GM23338 (cell line): ENCODE results near the gene IL31. TPM values are rescaled to one million over a fixed set of nuclear protein-coding genes. Genes with fewer than 3 reads are reported as not detected.

ENCODE experiments used
- ATAC-seq: fragments of 200-7000 bp; cut with Tn5 transposase; 3 replicates; pipeline ENCODE4 v1.9.1; 2020
- DNase-seq: peaks from one replicate; pipeline ENCODE4 v3.0.0-alpha.2; 2015; ENCODE audit warnings: low spot score
- H2AFZ ChIP-seq: fragments of 200-600 bp; sonication (generic); 2 replicates; pipeline ENCODE4 v1.8.0; 2016; ENCODE audit warnings: antibody characterized with exemption, mild to moderate bottlenecking, moderate library complexity
- H3F3A ChIP-seq: fragments of 200-600 bp; sonication (generic); replicated peaks from 2 replicates; pipeline ENCODE4 v1.8.0; 2017; ENCODE audit warnings: antibody characterized with exemption, mixed run types, low read depth
- H3K27ac ChIP-seq: fragments of 200-600 bp; sonication (generic); 2 replicates; pipeline ENCODE4 v1.6.1; 2016; ENCODE audit warnings: low read depth
- H3K27me3 ChIP-seq: fragments of 200-600 bp; sonication (generic); 2 replicates; pipeline ENCODE4 v1.8.0; 2016; ENCODE audit warnings: mild to moderate bottlenecking, mixed run types, moderate library complexity; ENCODE audit not compliant: insufficient read depth
- H3K36me3 ChIP-seq: fragments of 200-600 bp; sonication (generic); 2 replicates; pipeline ENCODE4 v1.8.0; 2016; ENCODE audit warnings: mild to moderate bottlenecking; ENCODE audit not compliant: insufficient read depth
- H3K4me1 ChIP-seq: fragments of 200-600 bp; sonication (generic); 2 replicates; pipeline ENCODE4 v1.8.0; 2016; ENCODE audit warnings: mild to moderate bottlenecking, moderate library complexity; ENCODE audit not compliant: insufficient read depth
- H3K4me2 ChIP-seq: fragments of 200-600 bp; sonication (generic); 2 replicates; pipeline ENCODE4 v1.7.1; 2017; ENCODE audit warnings: mixed run types
- H3K4me3 ChIP-seq: fragments of 200-600 bp; sonication (generic); 2 replicates; pipeline ENCODE4 v1.6.1; 2016; ENCODE audit warnings: mixed run types
- H3K79me2 ChIP-seq: fragments of 200-600 bp; sonication (generic); replicated peaks from 2 replicates; pipeline ENCODE4 v1.8.0; 2017; ENCODE audit warnings: mild to moderate bottlenecking; ENCODE audit not compliant: insufficient read depth
- H3K9me2 ChIP-seq: fragments of 200-600 bp; sonication (generic); 2 replicates; pipeline ENCODE4 v1.8.0; 2017; ENCODE audit not compliant: insufficient read depth
- H4K20me1 ChIP-seq: fragments of 200-600 bp; sonication (generic); replicated peaks from 2 replicates; pipeline ENCODE4 v1.8.0; 2017; ENCODE audit warnings: mild to moderate bottlenecking; ENCODE audit not compliant: insufficient read depth
- H3K27ac Mint-ChIP-seq: 2 replicates; pipeline ENCODE4 v1.8.0; 2020; ENCODE audit warnings: inconsistent platforms, mild to moderate bottlenecking, moderate library complexity, mixed read lengths
- H3K27me3 Mint-ChIP-seq: 3 replicates; pipeline ENCODE4 v1.8.0; 2022; ENCODE audit warnings: low read depth, mild to moderate bottlenecking, moderate library complexity, mixed read lengths, inconsistent platforms; ENCODE audit not compliant: insufficient read depth, poor library complexity
- H3K36me3 Mint-ChIP-seq: 3 replicates; pipeline ENCODE4 v1.8.0; 2021; ENCODE audit warnings: low read depth, mild to moderate bottlenecking, inconsistent platforms, moderate library complexity, mixed read lengths
- H3K4me1 Mint-ChIP-seq: 3 replicates; pipeline ENCODE4 v1.8.0; 2020; ENCODE audit warnings: mild to moderate bottlenecking, inconsistent platforms, mixed read lengths
- H3K4me3 Mint-ChIP-seq: 3 replicates; pipeline ENCODE4 v1.8.0; 2021; ENCODE audit warnings: moderate library complexity, mild to moderate bottlenecking, inconsistent platforms, mixed read lengths
- H3K9me3 Mint-ChIP-seq: 3 replicates; pipeline ENCODE4 v1.8.0; 2020; ENCODE audit warnings: moderate library complexity, mild to moderate bottlenecking, inconsistent platforms, mixed read lengths
- CREB1 ChIP-seq: fragments of 250-450 bp; sonication (Bioruptor Pico); IDR thresholded peaks from 2 replicates; pipeline ENCODE4 v1.5.0; 2020; ENCODE audit warnings: low read depth, mild to moderate bottlenecking, moderate library complexity
- EZH2 ChIP-seq: fragments of 200-600 bp; sonication (generic); IDR thresholded peaks from one replicate; pipeline ENCODE4 v1.8.0; 2017; ENCODE audit warnings: antibody characterized with exemption, mild to moderate bottlenecking, low read depth; ENCODE audit not compliant: unreplicated experiment
- EZH2phosphoT487 ChIP-seq: fragments of 200-600 bp; sonication (generic); IDR thresholded peaks from one replicate; pipeline ENCODE4 v1.8.1; 2018; ENCODE audit warnings: antibody characterized with exemption; ENCODE audit not compliant: unreplicated experiment
- JUNB ChIP-seq: IDR thresholded peaks from one replicate; pipeline ENCODE4 v1.6.1; 2016; ENCODE audit warnings: antibody characterized with exemption; ENCODE audit not compliant: unreplicated experiment
- NANOG ChIP-seq: IDR thresholded peaks from 2 replicates; pipeline ENCODE4 v1.6.1; 2016; ENCODE audit warnings: antibody characterized with exemption, borderline replicate concordance
- POLR2AphosphoS5 ChIP-seq: IDR thresholded peaks from 2 replicates; pipeline ENCODE4 v1.6.1; 2016; ENCODE audit warnings: antibody characterized with exemption, low read depth
- STAT1 ChIP-seq: IDR thresholded peaks from one replicate; pipeline ENCODE4 v1.6.1; 2016; ENCODE audit warnings: antibody characterized with exemption; ENCODE audit not compliant: unreplicated experiment
- ZNF114 ChIP-seq: fragments of 250-450 bp; sonication (Bioruptor Pico); IDR thresholded peaks from 2 replicates; pipeline ENCODE4 v1.5.0; 2020; ENCODE audit warnings: mild to moderate bottlenecking, moderate library complexity
- ZNF331 ChIP-seq: fragments of 250-450 bp; sonication (Bioruptor Pico); IDR thresholded peaks from 2 replicates; pipeline ENCODE4 v1.5.0; 2020; ENCODE audit warnings: low read depth, mild to moderate bottlenecking, moderate library complexity
- polyA plus RNA-seq: library from polyadenylated mRNA; unstranded; fragments of >200 nt; fragmentation: Nextera tagmentation; extraction: Ambion mirVana; gene quantifications from 2 replicates; pipeline ENCODE4 v1.2.1, GENCODE V29; 2016
- total RNA-seq: library from RNA; depleted of rRNA; stranded (reverse); fragments of >200 nt; shearing (Covaris generic); gene quantifications from 2 replicates; pipeline ENCODE4 v1.2.3, GENCODE V29; 2014
- TF ChIP-seq, protein P1 (sequence below): IDR thresholded peaks from 2 replicates; pipeline ENCODE4 v1.6.1; 2016; ENCODE audit warnings: antibody characterized with exemption
- TF ChIP-seq, protein P2 (sequence below): fragments of 250-450 bp; sonication (Bioruptor Pico); IDR thresholded peaks from 2 replicates; pipeline ENCODE4 v1.5.0; 2020; ENCODE audit warnings: mild to moderate bottlenecking, moderate library complexity
- TF ChIP-seq, protein P3 (sequence below), 2 experiments: fragments of 200-600 bp in 1 of 2; sonication (generic) in 1 of 2; conservative IDR thresholded peaks; 2 replicates each; pipeline versions ENCODE4 v1.5.1 to v1.6.1; 2016 to 2017; ENCODE audit warnings: antibody characterized with exemption in 2 of 2, low read depth in 2 of 2, mild to moderate bottlenecking in 2 of 2, moderate library complexity in 1 of 2
- TF ChIP-seq, protein P4 (sequence below): IDR thresholded peaks from one replicate; pipeline ENCODE4 v1.6.1; 2018; ENCODE audit warnings: antibody characterized with exemption; ENCODE audit not compliant: unreplicated experiment

IL31 gene
- total and polyA plus RNA-seq, 2 experiments from 2014 or later, result not detected

DNA sequence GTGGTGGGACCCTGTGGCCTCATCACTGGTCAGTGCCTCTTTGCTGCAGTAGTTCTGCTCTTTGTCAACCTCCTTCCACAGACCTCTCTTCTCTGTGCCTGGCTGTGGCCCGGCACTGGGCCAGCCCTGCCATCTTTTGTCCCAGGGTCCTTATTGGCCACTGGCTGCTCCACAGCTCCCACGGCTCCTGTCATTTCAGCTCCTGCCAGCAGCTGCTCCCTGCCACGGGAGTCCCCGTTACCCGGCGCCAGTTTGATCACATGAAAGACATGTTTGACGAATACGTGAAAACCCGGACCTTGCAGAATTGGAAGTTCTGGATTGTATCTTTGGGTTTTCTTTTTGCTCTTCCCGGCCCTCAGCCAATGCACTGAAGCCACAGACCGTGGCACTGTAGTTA is 35.4 kb downstream of the IL31 start:
- DNase-seq, result no peak
- H3K79me2 ChIP-seq, result no peaks in the 10 kb centered on the region
- no peaks in the 10 kb centered on the region for H3F3A ChIP-seq
- no peak overlapping the region for H3K4me2 ChIP-seq
- peaks cover 6% of the 10 kb centered on the region; the same call in 2 of the 3 replicates for H3K4me1 Mint-ChIP-seq
- no peak overlapping the region for H3K4me3 ChIP-seq
- peaks cover 8% of the 10 kb centered on the region for H3K27me3 Mint-ChIP-seq
- TF ChIP-seq NANOG, result no peak
- no peak for TF ChIP-seq CREB1 (CRISPR knock-in tag)
- TF ChIP-seq, protein P1, sequence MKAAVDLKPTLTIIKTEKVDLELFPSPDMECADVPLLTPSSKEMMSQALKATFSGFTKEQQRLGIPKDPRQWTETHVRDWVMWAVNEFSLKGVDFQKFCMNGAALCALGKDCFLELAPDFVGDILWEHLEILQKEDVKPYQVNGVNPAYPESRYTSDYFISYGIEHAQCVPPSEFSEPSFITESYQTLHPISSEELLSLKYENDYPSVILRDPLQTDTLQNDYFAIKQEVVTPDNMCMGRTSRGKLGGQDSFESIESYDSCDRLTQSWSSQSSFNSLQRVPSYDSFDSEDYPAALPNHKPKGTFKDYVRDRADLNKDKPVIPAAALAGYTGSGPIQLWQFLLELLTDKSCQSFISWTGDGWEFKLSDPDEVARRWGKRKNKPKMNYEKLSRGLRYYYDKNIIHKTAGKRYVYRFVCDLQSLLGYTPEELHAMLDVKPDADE, result no peak
- TF ChIP-seq, protein P2, sequence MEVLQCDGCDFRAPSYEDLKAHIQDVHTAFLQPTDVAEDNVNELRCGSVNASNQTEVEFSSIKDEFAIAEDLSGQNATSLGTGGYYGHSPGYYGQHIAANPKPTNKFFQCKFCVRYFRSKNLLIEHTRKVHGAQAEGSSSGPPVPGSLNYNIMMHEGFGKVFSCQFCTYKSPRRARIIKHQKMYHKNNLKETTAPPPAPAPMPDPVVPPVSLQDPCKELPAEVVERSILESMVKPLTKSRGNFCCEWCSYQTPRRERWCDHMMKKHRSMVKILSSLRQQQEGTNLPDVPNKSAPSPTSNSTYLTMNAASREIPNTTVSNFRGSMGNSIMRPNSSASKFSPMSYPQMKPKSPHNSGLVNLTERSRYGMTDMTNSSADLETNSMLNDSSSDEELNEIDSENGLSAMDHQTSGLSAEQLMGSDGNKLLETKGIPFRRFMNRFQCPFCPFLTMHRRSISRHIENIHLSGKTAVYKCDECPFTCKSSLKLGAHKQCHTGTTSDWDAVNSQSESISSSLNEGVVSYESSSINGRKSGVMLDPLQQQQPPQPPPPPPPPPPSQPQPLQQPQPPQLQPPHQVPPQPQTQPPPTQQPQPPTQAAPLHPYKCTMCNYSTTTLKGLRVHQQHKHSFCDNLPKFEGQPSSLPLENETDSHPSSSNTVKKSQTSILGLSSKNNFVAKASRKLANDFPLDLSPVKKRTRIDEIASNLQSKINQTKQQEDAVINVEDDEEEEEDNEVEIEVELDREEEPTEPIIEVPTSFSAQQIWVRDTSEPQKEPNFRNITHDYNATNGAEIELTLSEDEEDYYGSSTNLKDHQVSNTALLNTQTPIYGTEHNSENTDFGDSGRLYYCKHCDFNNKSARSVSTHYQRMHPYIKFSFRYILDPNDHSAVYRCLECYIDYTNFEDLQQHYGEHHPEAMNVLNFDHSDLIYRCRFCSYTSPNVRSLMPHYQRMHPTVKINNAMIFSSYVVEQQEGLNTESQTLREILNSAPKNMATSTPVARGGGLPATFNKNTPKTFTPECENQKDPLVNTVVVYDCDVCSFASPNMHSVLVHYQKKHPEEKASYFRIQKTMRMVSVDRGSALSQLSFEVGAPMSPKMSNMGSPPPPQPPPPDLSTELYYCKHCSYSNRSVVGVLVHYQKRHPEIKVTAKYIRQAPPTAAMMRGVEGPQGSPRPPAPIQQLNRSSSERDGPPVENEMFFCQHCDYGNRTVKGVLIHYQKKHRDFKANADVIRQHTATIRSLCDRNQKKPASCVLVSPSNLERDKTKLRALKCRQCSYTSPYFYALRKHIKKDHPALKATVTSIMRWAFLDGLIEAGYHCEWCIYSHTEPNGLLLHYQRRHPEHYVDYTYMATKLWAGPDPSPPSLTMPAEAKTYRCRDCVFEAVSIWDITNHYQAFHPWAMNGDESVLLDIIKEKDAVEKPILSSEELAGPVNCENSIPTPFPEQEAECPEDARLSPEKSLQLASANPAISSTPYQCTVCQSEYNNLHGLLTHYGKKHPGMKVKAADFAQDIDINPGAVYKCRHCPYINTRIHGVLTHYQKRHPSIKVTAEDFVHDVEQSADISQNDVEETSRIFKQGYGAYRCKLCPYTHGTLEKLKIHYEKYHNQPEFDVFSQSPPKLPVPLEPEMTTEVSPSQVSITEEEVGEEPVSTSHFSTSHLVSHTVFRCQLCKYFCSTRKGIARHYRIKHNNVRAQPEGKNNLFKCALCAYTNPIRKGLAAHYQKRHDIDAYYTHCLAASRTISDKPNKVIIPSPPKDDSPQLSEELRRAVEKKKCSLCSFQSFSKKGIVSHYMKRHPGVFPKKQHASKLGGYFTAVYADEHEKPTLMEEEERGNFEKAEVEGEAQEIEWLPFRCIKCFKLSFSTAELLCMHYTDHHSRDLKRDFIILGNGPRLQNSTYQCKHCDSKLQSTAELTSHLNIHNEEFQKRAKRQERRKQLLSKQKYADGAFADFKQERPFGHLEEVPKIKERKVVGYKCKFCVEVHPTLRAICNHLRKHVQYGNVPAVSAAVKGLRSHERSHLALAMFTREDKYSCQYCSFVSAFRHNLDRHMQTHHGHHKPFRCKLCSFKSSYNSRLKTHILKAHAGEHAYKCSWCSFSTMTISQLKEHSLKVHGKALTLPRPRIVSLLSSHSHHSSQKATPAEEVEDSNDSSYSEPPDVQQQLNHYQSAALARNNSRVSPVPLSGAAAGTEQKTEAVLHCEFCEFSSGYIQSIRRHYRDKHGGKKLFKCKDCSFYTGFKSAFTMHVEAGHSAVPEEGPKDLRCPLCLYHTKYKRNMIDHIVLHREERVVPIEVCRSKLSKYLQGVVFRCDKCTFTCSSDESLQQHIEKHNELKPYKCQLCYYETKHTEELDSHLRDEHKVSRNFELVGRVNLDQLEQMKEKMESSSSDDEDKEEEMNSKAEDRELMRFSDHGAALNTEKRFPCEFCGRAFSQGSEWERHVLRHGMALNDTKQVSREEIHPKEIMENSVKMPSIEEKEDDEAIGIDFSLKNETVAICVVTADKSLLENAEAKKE (CRISPR knock-in tag), result no peak
- TF ChIP-seq, protein P3, sequence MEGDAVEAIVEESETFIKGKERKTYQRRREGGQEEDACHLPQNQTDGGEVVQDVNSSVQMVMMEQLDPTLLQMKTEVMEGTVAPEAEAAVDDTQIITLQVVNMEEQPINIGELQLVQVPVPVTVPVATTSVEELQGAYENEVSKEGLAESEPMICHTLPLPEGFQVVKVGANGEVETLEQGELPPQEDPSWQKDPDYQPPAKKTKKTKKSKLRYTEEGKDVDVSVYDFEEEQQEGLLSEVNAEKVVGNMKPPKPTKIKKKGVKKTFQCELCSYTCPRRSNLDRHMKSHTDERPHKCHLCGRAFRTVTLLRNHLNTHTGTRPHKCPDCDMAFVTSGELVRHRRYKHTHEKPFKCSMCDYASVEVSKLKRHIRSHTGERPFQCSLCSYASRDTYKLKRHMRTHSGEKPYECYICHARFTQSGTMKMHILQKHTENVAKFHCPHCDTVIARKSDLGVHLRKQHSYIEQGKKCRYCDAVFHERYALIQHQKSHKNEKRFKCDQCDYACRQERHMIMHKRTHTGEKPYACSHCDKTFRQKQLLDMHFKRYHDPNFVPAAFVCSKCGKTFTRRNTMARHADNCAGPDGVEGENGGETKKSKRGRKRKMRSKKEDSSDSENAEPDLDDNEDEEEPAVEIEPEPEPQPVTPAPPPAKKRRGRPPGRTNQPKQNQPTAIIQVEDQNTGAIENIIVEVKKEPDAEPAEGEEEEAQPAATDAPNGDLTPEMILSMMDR (conservative IDR thresholded peaks at IDR 0.05; ENCODE audit: low read depth in 2 of 2), result no peak
- TF ChIP-seq ZNF114 (CRISPR knock-in tag), result no peak
- TF ChIP-seq EZH2, result no peak
- no peak for TF ChIP-seq JUNB
- TF ChIP-seq POLR2AphosphoS5, result no peak
- no peak for TF ChIP-seq EZH2phosphoT487
- TF ChIP-seq, protein P4, sequence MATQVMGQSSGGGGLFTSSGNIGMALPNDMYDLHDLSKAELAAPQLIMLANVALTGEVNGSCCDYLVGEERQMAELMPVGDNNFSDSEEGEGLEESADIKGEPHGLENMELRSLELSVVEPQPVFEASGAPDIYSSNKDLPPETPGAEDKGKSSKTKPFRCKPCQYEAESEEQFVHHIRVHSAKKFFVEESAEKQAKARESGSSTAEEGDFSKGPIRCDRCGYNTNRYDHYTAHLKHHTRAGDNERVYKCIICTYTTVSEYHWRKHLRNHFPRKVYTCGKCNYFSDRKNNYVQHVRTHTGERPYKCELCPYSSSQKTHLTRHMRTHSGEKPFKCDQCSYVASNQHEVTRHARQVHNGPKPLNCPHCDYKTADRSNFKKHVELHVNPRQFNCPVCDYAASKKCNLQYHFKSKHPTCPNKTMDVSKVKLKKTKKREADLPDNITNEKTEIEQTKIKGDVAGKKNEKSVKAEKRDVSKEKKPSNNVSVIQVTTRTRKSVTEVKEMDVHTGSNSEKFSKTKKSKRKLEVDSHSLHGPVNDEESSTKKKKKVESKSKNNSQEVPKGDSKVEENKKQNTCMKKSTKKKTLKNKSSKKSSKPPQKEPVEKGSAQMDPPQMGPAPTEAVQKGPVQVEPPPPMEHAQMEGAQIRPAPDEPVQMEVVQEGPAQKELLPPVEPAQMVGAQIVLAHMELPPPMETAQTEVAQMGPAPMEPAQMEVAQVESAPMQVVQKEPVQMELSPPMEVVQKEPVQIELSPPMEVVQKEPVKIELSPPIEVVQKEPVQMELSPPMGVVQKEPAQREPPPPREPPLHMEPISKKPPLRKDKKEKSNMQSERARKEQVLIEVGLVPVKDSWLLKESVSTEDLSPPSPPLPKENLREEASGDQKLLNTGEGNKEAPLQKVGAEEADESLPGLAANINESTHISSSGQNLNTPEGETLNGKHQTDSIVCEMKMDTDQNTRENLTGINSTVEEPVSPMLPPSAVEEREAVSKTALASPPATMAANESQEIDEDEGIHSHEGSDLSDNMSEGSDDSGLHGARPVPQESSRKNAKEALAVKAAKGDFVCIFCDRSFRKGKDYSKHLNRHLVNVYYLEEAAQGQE, result no peak
- no peak for TF ChIP-seq ZNF331 (CRISPR knock-in tag)
- no peak for TF ChIP-seq STAT1
- H4K20me1 ChIP-seq, result 0 out of 2 replicates have a peak, but pooled peaks cover 6% of the 10 kb centered on the region
- H3K9me2 ChIP-seq, result no peaks in the 10 kb centered on the region
- H3K36me3 Mint-ChIP-seq, result peaks cover 44% of the 10 kb centered on the region
- H3K9me3 Mint-ChIP-seq, result peaks cover 29% of the 10 kb centered on the region
- no peak overlapping the region for H3K27ac ChIP-seq
- H3K36me3 ChIP-seq, result peaks cover 7% of the 10 kb centered on the region; the same call in 1 of the 2 replicates
- ATAC-seq, result no peak
- H3K27me3 ChIP-seq, result no peaks in the 10 kb centered on the region
- no peak overlapping the region for H2AFZ ChIP-seq
- H3K27ac Mint-ChIP-seq, result no peak overlapping the region
- H3K4me3 Mint-ChIP-seq, result no peak overlapping the region; the same call in 2 of the 3 replicates
- H3K4me1 ChIP-seq, result no peaks in the 10 kb centered on the region; the same call in 1 of the 2 replicates
